Measurements from ENCODE around the gene LRP1.
A peak's percentile ranks its signal among the peaks of the same experiment; 100 is the strongest.

Gene LRP1

GRCh38 chr12:57157588-57158173 is 29.4 kb downstream of the LRP1 start:
- no peak for DNase-seq

GRCh38 chr12:57158186-57158585 is 29.9 kb downstream of the LRP1 start:
- no peak for DNase-seq

GRCh38 chr12:57158665-57159064 is 30.4 kb downstream of the LRP1 start:
- no peak for DNase-seq

GRCh38 chr12:57159311-57159710 is 31.0 kb downstream of the LRP1 start:
- DNase-seq, result no peak

GRCh38 chr12:57160040-57160439 is 31.8 kb downstream of the LRP1 start:
- no peak for DNase-seq

- no peak for DNase-seq
Measured at GRCh38 chr12:57160741-57161140, 32.5 kb downstream of the LRP1 start.

GRCh38 chr12:57161491-57161890 is 33.2 kb downstream of the LRP1 start:
- DNase-seq, result no peak

GRCh38 chr12:57162553-57163125 is 34.4 kb downstream of the LRP1 start:
- no peak for DNase-seq

GRCh38 chr12:57164454-57164853 is 36.2 kb downstream of the LRP1 start:
- no peak for DNase-seq

- no peak for DNase-seq
Measured at GRCh38 chr12:57164966-57165625, 36.8 kb downstream of the LRP1 start.

GRCh38 chr12:57165741-57166140 is 37.5 kb downstream of the LRP1 start:
- no peak for DNase-seq

- peak; percentile 61 for DNase-seq
Measured at GRCh38 chr12:57166971-57167371, 38.7 kb downstream of the LRP1 start.

- DNase-seq, result no peak
Measured at GRCh38 chr12:57168058-57168457, 39.8 kb downstream of the LRP1 start.

- no peak for DNase-seq
Measured at GRCh38 chr12:57169046-57169795, 40.9 kb downstream of the LRP1 start.

- DNase-seq, result no peak
Measured at GRCh38 chr12:57169969-57170368, 41.7 kb downstream of the LRP1 start.

GRCh38 chr12:57170408-57170807 is 42.1 kb downstream of the LRP1 start:
- no peak for DNase-seq

GRCh38 chr12:57170927-57171326 is 42.6 kb downstream of the LRP1 start:
- no peak for DNase-seq

- DNase-seq, result no peak
Measured at GRCh38 chr12:57171668-57172067, 43.4 kb downstream of the LRP1 start.

GRCh38 chr12:57173089-57173488 is 44.8 kb downstream of the LRP1 start:
- DNase-seq, result peak; percentile 50

- no peak for DNase-seq
Measured at GRCh38 chr12:57173683-57174082, 45.4 kb downstream of the LRP1 start.

GRCh38 chr12:57175428-57176138 is 47.3 kb downstream of the LRP1 start:
- DNase-seq, result peak; percentile 86

- no peak for DNase-seq
Measured at GRCh38 chr12:57176139-57176477, 47.8 kb downstream of the LRP1 start.

GRCh38 chr12:57176846-57177245 is 48.6 kb downstream of the LRP1 start:
- DNase-seq, result no peak

All from stimulated activated CD8-positive, alpha-beta memory T cell treated with anti-CD3 and anti-CD28 coated beads, Interleukin-4, amount 100 ng/mL, for 48 hours (primary cell).